H1 (cell line): ENCODE results near the gene GHRH. TPM values are rescaled to one million over a fixed set of nuclear protein-coding genes. Genes with fewer than 3 reads are reported as not detected.

Experiments used
- CTCF ChIA-PET: fragments of 300-600 bp; sonication (Branson Sonifier 250); formaldehyde crosslinking; loops from one replicate; lab custom pipeline; 2021; ENCODE audit not compliant: partially characterized antibody; lab: Charles Lee
- POLR2A ChIA-PET: fragments of 300-600 bp; sonication (Branson Sonifier 250); formaldehyde crosslinking; loops from one replicate; lab custom pipeline; 2021; ENCODE audit warnings: inconsistent platforms; ENCODE audit not compliant: partially characterized antibody; lab: Charles Lee
- DNase-seq, 2 experiments: peaks; one replicate each; pipeline versions ENCODE4 v3.0.0 to v3.0.0-alpha.2; 2010 to 2022; ENCODE audit warnings: low spot score in 2 of 2, low read depth in 1 of 2, mixed read lengths in 1 of 2
- FAIRE-seq: peaks from 2 replicates; lab custom pipeline; 2011; peaks lifted over from hg19 to GRCh38; lab: Jason Lieb, UNC
- H2AFZ ChIP-seq: 2 replicates; pipeline ENCODE4 v1.8.1; 2012; ENCODE audit warnings: low read length, inconsistent platforms
- H2AK5ac ChIP-seq: 2 replicates; pipeline ENCODE4 v1.6.1; 2013; ENCODE audit warnings: low read depth, low read length
- H2BK120ac ChIP-seq: replicated peaks from 2 replicates; pipeline ENCODE3; 2013; ENCODE audit warnings: low read depth, low read length, inconsistent platforms
- H2BK12ac ChIP-seq: 2 replicates; pipeline ENCODE4 v1.6.1; 2013; ENCODE audit warnings: low read depth, low read length
- H2BK15ac ChIP-seq: 2 replicates; pipeline ENCODE4 v1.6.1; 2013; ENCODE audit warnings: low read length
- H2BK20ac ChIP-seq: 2 replicates; pipeline ENCODE4 v1.6.1; 2013; ENCODE audit warnings: low read length
- H2BK5ac ChIP-seq: 2 replicates; pipeline ENCODE4 v1.6.1; 2013; ENCODE audit warnings: low read depth, low read length
- H3K14ac ChIP-seq: 2 replicates; pipeline ENCODE4 v1.6.1; 2013; ENCODE audit warnings: inconsistent platforms; ENCODE audit not compliant: insufficient read length
- H3K18ac ChIP-seq: 2 replicates; pipeline ENCODE4 v1.6.1; 2013; ENCODE audit warnings: low read length; ENCODE audit errors: extremely low read depth
- H3K23ac ChIP-seq: 2 replicates; pipeline ENCODE4 v1.6.1; 2013; ENCODE audit warnings: inconsistent platforms; ENCODE audit not compliant: insufficient read length
- H3K23me2 ChIP-seq: 2 replicates; pipeline ENCODE4 v1.6.1; 2013; ENCODE audit warnings: low read depth, low read length
- H3K27ac ChIP-seq: 2 replicates; pipeline ENCODE4 v1.6.1; 2011; ENCODE audit warnings: low read depth, low read length, inconsistent platforms
- H3K27me3 ChIP-seq, 4 experiments: replicated peaks in 1 of 4; 1 replicate in 1 of 4; 2 replicates in 3 of 4; pipeline versions ENCODE4 v1.6.1 to v1.8.1; 2011 to 2013; ENCODE audit warnings: low read length in 3 of 4, mild to moderate bottlenecking in 3 of 4, inconsistent platforms in 2 of 4, mixed read lengths in 2 of 4, moderate library complexity in 1 of 4; ENCODE audit not compliant: control insufficient read depth in 3 of 4, insufficient read depth in 3 of 4; ENCODE audit errors: extremely low read depth in 1 of 4
- H3K36me3 ChIP-seq, 4 experiments: 2 replicates each; pipeline versions ENCODE4 v1.6.1 to v1.8.1; 2011 to 2013; ENCODE audit warnings: mild to moderate bottlenecking in 4 of 4, low read length in 3 of 4, moderate library complexity in 2 of 4, control low read depth in 1 of 4, inconsistent platforms in 1 of 4; ENCODE audit not compliant: insufficient read depth in 4 of 4, control insufficient read depth in 2 of 4
- H3K4ac ChIP-seq: replicated peaks from 2 replicates; pipeline ENCODE3; 2013; ENCODE audit warnings: low read length, low read depth, mixed read lengths, inconsistent platforms; ENCODE audit not compliant: insufficient read length
- H3K4me1 ChIP-seq, 4 experiments: replicated peaks in 1 of 4; 1 replicate in 1 of 4; 2 replicates in 3 of 4; pipeline versions ENCODE4 v1.6.1 to v1.8.1; 2011 to 2013; ENCODE audit warnings: low read length in 3 of 4, inconsistent platforms in 2 of 4, mixed read lengths in 1 of 4; ENCODE audit not compliant: insufficient read depth in 4 of 4, control insufficient read depth in 3 of 4
- H3K4me2 ChIP-seq, 2 experiments: 2 replicates each; pipeline versions ENCODE4 v1.6.1 to v1.8.1; 2011 to 2013; ENCODE audit warnings: low read depth in 2 of 2, low read length in 2 of 2, control low read depth in 1 of 2, inconsistent platforms in 1 of 2, mild to moderate bottlenecking in 1 of 2; ENCODE audit not compliant: insufficient read depth in 1 of 2
- H3K4me3 ChIP-seq, 4 experiments: fragments of 200-600, 300-600 bp in 1 of 4; sonication (generic), shearing (Covaris generic), sonication (Bioruptor Twin) in 1 of 4; 2 replicates each; pipeline versions ENCODE4 v1.5.1 to v1.8.1; 2011 to 2016; ENCODE audit warnings: low read length in 4 of 4, low read depth in 3 of 4, control low read depth in 2 of 4, inconsistent platforms in 2 of 4, mild to moderate bottlenecking in 2 of 4, mixed read lengths in 1 of 4, moderate library complexity in 1 of 4; ENCODE audit not compliant: insufficient read depth in 2 of 4; ENCODE audit errors: extremely low read depth in 1 of 4
- H3K56ac ChIP-seq: replicated peaks from 2 replicates; pipeline ENCODE3; 2013; ENCODE audit warnings: low read depth, mild to moderate bottlenecking, mixed read lengths, low read length, inconsistent platforms; ENCODE audit not compliant: insufficient read length
- H3K79me1 ChIP-seq: 2 replicates; pipeline ENCODE4 v1.6.1; 2013; ENCODE audit warnings: low read depth, low read length, control low read depth
- H3K79me2 ChIP-seq, 2 experiments: 2 replicates each; pipeline versions ENCODE4 v1.6.1 to v1.8.1; 2012 to 2013; ENCODE audit warnings: low read length in 2 of 2, mild to moderate bottlenecking in 2 of 2, inconsistent platforms in 1 of 2; ENCODE audit not compliant: insufficient read depth in 2 of 2, control insufficient read depth in 1 of 2
- H3K9ac ChIP-seq, 4 experiments: replicated peaks in 1 of 4; 1 replicate in 1 of 4; 2 replicates in 3 of 4; pipeline versions ENCODE4 v1.6.1 to v1.8.1; 2011 to 2013; ENCODE audit warnings: low read depth in 3 of 4, low read length in 3 of 4, control low read depth in 2 of 4, mild to moderate bottlenecking in 2 of 4, moderate library complexity in 2 of 4, inconsistent platforms in 1 of 4; ENCODE audit errors: extremely low read depth in 1 of 4
- H3K9me3 ChIP-seq, 2 experiments: 2 replicates each; pipeline versions ENCODE4 v1.6.1 to v1.8.1; 2012 to 2013; ENCODE audit warnings: mild to moderate bottlenecking in 2 of 2, moderate library complexity in 2 of 2, control low read depth in 1 of 2, inconsistent platforms in 1 of 2, low read depth in 1 of 2, low read length in 1 of 2, mixed read lengths in 1 of 2; ENCODE audit not compliant: insufficient read depth in 2 of 2
- H4K20me1 ChIP-seq, 2 experiments: replicated peaks in 1 of 2; 2 replicates each; pipeline versions ENCODE3 to v1.8.1; 2011 to 2013; ENCODE audit warnings: inconsistent platforms in 2 of 2, low read length in 2 of 2, mild to moderate bottlenecking in 1 of 2; ENCODE audit not compliant: insufficient read depth in 2 of 2, control insufficient read depth in 1 of 2
- H4K5ac ChIP-seq: 2 replicates; pipeline ENCODE4 v1.6.1; 2013; ENCODE audit warnings: low read length, low read depth, mixed read lengths, inconsistent platforms; ENCODE audit not compliant: insufficient read length
- H4K8ac ChIP-seq: 2 replicates; pipeline ENCODE4 v1.8.0; 2013; ENCODE audit warnings: mild to moderate bottlenecking, moderate library complexity, low read length, inconsistent platforms; ENCODE audit not compliant: insufficient read depth; ENCODE audit errors: extremely low read depth
- H4K91ac ChIP-seq: replicated peaks from 2 replicates; pipeline ENCODE3; 2013; ENCODE audit warnings: low read length, mixed read lengths, inconsistent platforms; ENCODE audit not compliant: insufficient read length
- ATF3 ChIP-seq: IDR thresholded peaks from 2 replicates; pipeline ENCODE4 v1.6.1; 2011; ENCODE audit warnings: low read depth, mild to moderate bottlenecking, low read length; ENCODE audit not compliant: insufficient read depth
- MAX ChIP-seq: IDR thresholded peaks from 2 replicates; pipeline ENCODE4 v1.6.1; 2012; ENCODE audit warnings: inconsistent platforms
- RFX5 ChIP-seq: IDR thresholded peaks from 2 replicates; pipeline ENCODE4 v1.6.1; 2011; ENCODE audit warnings: low read depth, low read length, improper control_type of control experiment, borderline replicate concordance
- TAF7 ChIP-seq: optimal IDR thresholded peaks from 2 replicates; pipeline ENCODE3; 2011; ENCODE audit warnings: low read depth, mild to moderate bottlenecking, inconsistent platforms, low read length, moderate library complexity, borderline replicate concordance
- WGBS, 2 experiments: shearing (Covaris generic) in 1 of 2; methylation state at CpG; one replicate each; pipeline versions ENCODE4 v1.1.6 to v1.1.7; 2013 to 2015; ENCODE audit warnings: low lambda C conversion rate in 2 of 2, mixed read lengths in 2 of 2, inconsistent platforms in 1 of 2, low coverage in 1 of 2, missing lambda C conversion rate in 1 of 2; ENCODE audit not compliant: insufficient replicate concordance in 2 of 2, insufficient coverage in 1 of 2, insufficient read length in 1 of 2; ENCODE audit errors: extremely low coverage in 1 of 2, missing lambda C conversion rate in 1 of 2; 5-methylcytosine and 5-hydroxymethylcytosine counted together
- polyA plus RNA-seq, 7 experiments: library from polyadenylated mRNA; depleted of rRNA in 3 of 7; stranded (reverse) in 5 of 7; unstranded in 2 of 7; fragments of >200 nt in 5 of 7; fragments of 200-250 nt in 2 of 7; gene quantifications; 1 replicate in 5 of 7; 2 replicates in 1 of 7; 4 replicates in 1 of 7; pipeline versions ENCODE4 v1.2.1 to v1.2.3, GENCODE V29; 2011 to 2013; ENCODE audit warnings: missing spikeins in 2 of 7, mixed read lengths in 2 of 7
- total RNA-seq: library from RNA; stranded (reverse); fragmentation: NEBNext Ultra II Directional; extraction: Animal tissue kit (Norgen Biotek cat#: 25700); gene quantifications from 2 replicates; pipeline ENCODE4 v1.2.1, GENCODE V29; 2021

The GHRH gene
- total and polyA plus RNA-seq, 2 of the 8 experiments (the other 6 are each of a cell fraction or from before 2014, with no cell fraction given), result not detected

- DNase-seq (no peak), FAIRE-seq (no peak)
- Histone ChIP-seq H2AK5ac (no peak overlapping the region), H2BK12ac (no peak overlapping the region), H3K23me2 (no peaks in the 10 kb centered on the region), H3K56ac (no peak overlapping the region), H4K8ac (no peak overlapping the region), H2AFZ (no peak overlapping the region), H2BK120ac (no peak overlapping the region), H3K36me3 (peaks cover 30 to 91% (median 65%) of the 10 kb centered on the region in 4 experiments), H2BK15ac (no peak overlapping the region), H3K79me2 (no peaks in the 10 kb centered on the region), H3K9ac (no peak overlapping the region), H3K4me3 (no peak overlapping the region), H3K14ac (no peak overlapping the region), H3K4me2 (no peak overlapping the region), H3K27me3 (no peaks in the 10 kb centered on the region; a peak in 1 of 7 replicates), H3K23ac (no peak overlapping the region), H4K91ac (no peak overlapping the region), H3K9me3 (no peaks in the 10 kb centered on the region), H3K79me1 (peaks cover 3% of the 10 kb centered on the region), H3K27ac (no peak overlapping the region), H2BK20ac (no peak overlapping the region), H3K4me1 (peaks cover 7 to 29% (median 14%) of the 10 kb centered on the region in 4 experiments; a peak in 6 of 7 replicates), H4K5ac (no peak overlapping the region), H2BK5ac (no peak overlapping the region), H4K20me1 (peaks cover 4% of the 10 kb centered on the region in 2 experiments), H3K18ac (no peak overlapping the region), H3K4ac (no peak overlapping the region)
- CTCF ChIA-PET, result interaction anchor here (0.8 to 3.9 kb wide), 4 partner anchors 11 to 35 kb away, joined by 3 to 22 read pairs (median 5); no protein-coding TSS in a partner anchor
- POLR2A ChIA-PET, result interaction anchor here (1.6 kb wide), 1 partner anchor 47 kb away, joined by 4 read pairs; the partner anchor contains the start of genes MROH8 and RPN2
- WGBS, 2 experiments, result 87% methylated on average over 3 of the region's 3 CpGs; no CpG with 5 or more reads in 1 of the 2 experiments
- TF ChIP-seq ATF3 (no peak), RFX5 (no peak), TAF7 (no peak), MAX (no peak)
These were observed 34.7 kb downstream of the GHRH start for GRCh38 chr20:37226889-37227288.
